Amniotic epithelial cell (primary cell): ENCODE data around the gene TOB1.

Experiments
- DNase-seq: peaks from one replicate; pipeline ENCODE4 v3.0.0-alpha.2; 2010; ENCODE audit warnings: low read depth

The TOB1 gene

GRCh38 chr17:50832267-50832863, 33.8 kb downstream of the TOB1 start:
- no peak for DNase-seq

GRCh38 chr17:50831471-50831928, 34.7 kb downstream of the TOB1 start:
- DNase-seq: no peak

DNA sequence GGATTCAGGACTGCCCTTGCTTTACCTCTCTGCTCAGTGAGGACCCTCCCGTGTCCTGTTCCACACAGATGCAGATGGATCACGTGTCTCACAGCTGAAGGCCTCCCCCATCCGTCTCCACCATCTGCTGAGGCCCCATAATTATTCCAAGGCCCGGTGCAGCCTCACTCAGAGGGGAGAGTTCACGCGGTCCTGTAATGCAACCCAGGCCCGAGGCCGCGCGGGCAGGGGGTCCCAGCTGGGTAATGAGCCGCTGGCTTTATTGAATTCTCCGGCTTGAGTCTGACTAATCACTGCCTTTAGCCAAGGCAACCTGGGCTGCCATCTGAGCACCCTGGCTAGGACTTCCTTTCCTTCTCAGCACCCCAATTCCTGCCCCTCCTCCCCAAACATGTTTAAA, 35.2 kb downstream of the TOB1 start:
- DNase-seq: no peak

GRCh38 chr17:50830352-50830751, 35.8 kb downstream of the TOB1 start:
- no peak for DNase-seq

DNA sequence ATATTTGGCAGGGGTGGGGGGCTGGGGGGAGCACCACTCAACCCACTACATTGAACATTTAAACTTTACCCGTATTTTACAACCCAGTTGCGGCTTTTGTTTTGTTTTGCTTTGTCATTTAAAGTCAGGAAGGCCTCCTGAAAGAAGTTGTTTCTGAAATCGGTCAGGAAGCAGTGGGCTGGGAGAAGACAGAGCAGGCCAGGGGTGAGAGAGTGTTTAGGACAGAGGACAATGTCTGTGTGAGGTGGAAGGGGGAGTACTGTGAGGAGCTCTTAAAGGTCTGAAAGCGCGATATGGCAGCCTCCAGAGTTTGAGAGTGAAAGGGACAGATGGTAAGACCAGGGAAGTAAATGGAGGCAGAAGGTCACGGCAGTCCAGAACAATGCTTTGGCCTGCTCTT, 36.8 kb downstream of the TOB1 start:
- no peak for DNase-seq

DNA sequence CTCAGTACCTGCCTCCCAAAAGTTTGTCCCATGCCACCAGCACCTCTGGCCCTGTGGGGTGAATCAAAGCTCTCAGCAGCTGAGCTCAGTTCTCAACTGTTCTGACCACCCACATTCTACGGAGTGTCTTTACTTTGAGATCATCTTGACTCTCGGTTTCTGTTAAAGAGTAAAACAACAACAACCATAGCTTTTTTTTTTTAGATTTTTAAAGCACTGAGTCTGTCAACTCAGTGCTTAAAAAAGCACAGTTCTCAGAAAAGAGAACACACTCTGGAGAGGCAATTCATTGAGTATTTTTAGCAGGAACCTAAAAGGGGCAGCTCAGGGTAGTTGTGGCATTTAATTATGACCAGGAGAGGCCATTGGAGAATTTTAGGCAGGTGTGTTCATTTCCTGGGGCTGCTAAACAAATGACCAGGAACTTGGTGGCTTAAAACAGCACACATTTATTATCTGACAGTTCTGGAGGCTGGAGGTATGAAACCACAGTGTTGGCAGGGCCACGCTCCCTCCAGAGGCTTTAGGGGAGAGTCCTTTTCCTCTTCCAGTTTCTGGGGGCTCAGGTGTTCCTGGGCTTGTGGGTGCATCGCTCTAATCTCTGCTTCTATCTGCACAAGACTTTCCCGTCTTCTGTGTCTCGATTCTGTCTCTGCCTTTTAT, 37.5 kb downstream of the TOB1 start:
- no peak for DNase-seq

- DNase-seq: no peak
These were observed 41.0 kb downstream of the TOB1 start for GRCh38 chr17:50825188-50825587.

GRCh38 chr17:50824429-50824828, 41.7 kb downstream of the TOB1 start:
- DNase-seq: no peak

DNA sequence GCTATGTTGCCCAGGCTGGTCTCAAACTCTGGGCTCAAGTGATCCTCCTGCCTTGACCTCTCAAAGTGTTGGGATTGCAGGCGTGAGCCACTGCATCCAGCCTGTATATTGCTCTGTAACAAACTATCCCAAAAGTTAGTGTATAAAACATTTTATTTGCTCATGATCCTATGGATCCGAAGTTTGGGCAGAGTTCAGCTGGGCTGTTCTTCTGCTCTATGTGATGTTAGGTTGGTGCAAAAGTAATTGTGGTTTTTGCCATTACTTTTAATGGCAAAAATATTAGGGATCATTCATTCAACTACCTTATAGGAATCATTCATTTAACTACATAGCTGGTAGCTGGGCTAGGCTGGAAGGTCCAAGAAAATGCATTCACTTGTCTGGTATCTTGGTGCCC, 43.6 kb downstream of the TOB1 start:
- DNase-seq: no peak

- no peak for DNase-seq
These were observed 45.5 kb downstream of the TOB1 start for GRCh38 chr17:50820651-50821050.

GRCh38 chr17:50818921-50819657, 47.1 kb downstream of the TOB1 start:
- DNase-seq: no peak

DNA sequence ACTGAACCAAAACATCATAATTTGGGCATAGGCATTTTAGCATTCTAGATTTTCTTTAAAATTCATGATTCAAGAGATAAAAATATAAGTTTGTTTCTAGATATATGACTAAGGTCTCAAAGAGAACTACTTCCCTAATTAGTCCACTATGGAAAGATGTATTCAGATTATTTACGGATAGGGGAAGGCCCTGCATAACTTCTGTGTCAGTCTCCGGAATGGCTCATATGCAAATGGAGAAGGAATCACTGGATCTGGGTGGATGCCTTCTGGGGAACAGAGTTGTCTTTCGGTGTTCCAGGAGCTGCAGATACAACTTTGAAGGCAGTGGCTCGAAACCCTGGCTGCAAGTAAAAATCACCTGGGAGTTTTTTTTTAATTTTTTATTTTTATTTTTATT, 47.9 kb downstream of the TOB1 start:
- DNase-seq: no peak

DNA sequence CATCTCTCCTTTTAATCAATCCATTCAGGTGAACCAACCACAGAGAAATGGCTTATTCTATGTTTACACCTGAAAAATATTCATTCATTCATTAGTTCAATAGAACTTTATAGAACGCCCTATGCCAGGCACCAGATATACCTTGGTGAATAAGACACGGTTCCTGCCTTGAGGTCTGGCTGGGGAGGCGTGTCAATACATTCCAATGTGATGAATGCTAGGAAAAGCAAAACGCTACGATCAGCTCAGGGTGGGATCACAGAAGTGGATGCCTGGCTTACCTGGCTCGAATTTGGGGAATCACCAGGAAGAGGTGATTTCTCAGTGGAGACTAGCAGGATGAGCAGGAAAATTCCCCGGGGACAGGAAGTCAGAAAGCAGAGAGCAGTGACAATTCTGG, 48.3 kb downstream of the TOB1 start:
- peak; percentile 17 for DNase-seq

- peak; percentile 24 for DNase-seq
These were observed 49.1 kb downstream of the TOB1 start for GRCh38 chr17:50816771-50817751.

- no peak for DNase-seq
These were observed 49.9 kb downstream of the TOB1 start for GRCh38 chr17:50816271-50816670.

- DNase-seq: no peak
These were observed 50.8 kb downstream of the TOB1 start for GRCh38 chr17:50815400-50815799.

DNA sequence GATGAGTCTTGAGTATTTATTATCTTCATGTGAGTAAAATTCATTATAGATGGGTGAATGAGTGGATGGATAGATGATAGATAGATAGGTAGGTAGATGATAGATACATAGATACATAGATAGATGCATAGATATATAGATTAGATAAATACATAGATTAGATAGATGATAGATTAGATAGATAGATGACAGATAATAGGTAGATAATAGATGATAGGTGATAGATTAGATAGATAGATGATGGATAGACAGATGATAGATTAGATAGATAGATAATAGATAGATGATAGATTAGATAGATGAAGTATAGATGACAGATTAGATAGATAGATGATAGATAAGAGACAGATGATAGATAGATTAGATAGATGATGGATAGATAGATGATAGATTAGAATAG, 52.6 kb downstream of the TOB1 start:
- no peak for DNase-seq
